Measurements from ENCODE around the gene PDLIM5. TPM values are rescaled to one million over a fixed set of nuclear protein-coding genes. Genes with fewer than 3 reads are reported as not detected.

The PDLIM5 gene
- total RNA-seq, 1 donor from 2014 or later, result 60.7 TPM

- H3K27me3 Mint-ChIP-seq (ENCODE audit: low read depth), result no peaks in the 10 kb centered on the region
- no peak overlapping the region for H3K4me3 Mint-ChIP-seq
- H3K4me1 Mint-ChIP-seq, result peaks cover 53% of the 10 kb centered on the region
- no peak for DNase-seq (ENCODE audit: low spot score in 2 of 2, unreplicated experiment in 2 of 2)
- TF ChIP-seq CTCF (IDR thresholded peaks at IDR 0.05; ENCODE audit: unreplicated experiment), result no peak
- H3K9me3 Mint-ChIP-seq, result no peaks in the 10 kb centered on the region
- no peaks in the 10 kb centered on the region for H3K36me3 Mint-ChIP-seq
- peak overlapping the region; percentile 18 for H3K27ac Mint-ChIP-seq
Observed at GRCh38 chr4:94536649-94537469, 85.1 kb downstream of the PDLIM5 start.

GRCh38 chr4:94537921-94538628, 86.3 kb downstream of the PDLIM5 start:
- H3K4me3 Mint-ChIP-seq, result no peak overlapping the region
- DNase-seq (ENCODE audit: low spot score in 2 of 2, unreplicated experiment in 2 of 2), result no peak
- H3K27me3 Mint-ChIP-seq (ENCODE audit: low read depth), result no peaks in the 10 kb centered on the region
- no peaks in the 10 kb centered on the region for H3K36me3 Mint-ChIP-seq
- no peak for TF ChIP-seq CTCF (IDR thresholded peaks at IDR 0.05; ENCODE audit: unreplicated experiment)
- peaks cover 52% of the 10 kb centered on the region for H3K4me1 Mint-ChIP-seq
- no peak overlapping the region for H3K27ac Mint-ChIP-seq
- H3K9me3 Mint-ChIP-seq, result no peaks in the 10 kb centered on the region

- peaks cover 44% of the 10 kb centered on the region for H3K4me1 Mint-ChIP-seq
- H3K9me3 Mint-ChIP-seq, result peaks cover 9% of the 10 kb centered on the region
- DNase-seq (ENCODE audit: low spot score in 2 of 2, unreplicated experiment in 2 of 2), result no peak
- no peak overlapping the region for H3K4me3 Mint-ChIP-seq
- H3K27me3 Mint-ChIP-seq (ENCODE audit: low read depth), result no peaks in the 10 kb centered on the region
- H3K36me3 Mint-ChIP-seq, result peaks cover 6% of the 10 kb centered on the region
- H3K27ac Mint-ChIP-seq, result peak overlapping the region; percentile 32
- TF ChIP-seq CTCF (IDR thresholded peaks at IDR 0.05; ENCODE audit: unreplicated experiment), result no peak
Observed at GRCh38 chr4:94540476-94540875, 88.7 kb downstream of the PDLIM5 start.

- peaks cover 34% of the 10 kb centered on the region for H3K4me1 Mint-ChIP-seq
Observed at GRCh38 chr4:94544811-94545210, 93.1 kb downstream of the PDLIM5 start.

GRCh38 chr4:94545296-94545695, 93.6 kb downstream of the PDLIM5 start:
- peaks cover 18% of the 10 kb centered on the region for H3K9me3 Mint-ChIP-seq
- H3K36me3 Mint-ChIP-seq, result peaks cover 9% of the 10 kb centered on the region
- TF ChIP-seq CTCF (IDR thresholded peaks at IDR 0.05; ENCODE audit: unreplicated experiment), result no peak
- H3K4me3 Mint-ChIP-seq, result no peak overlapping the region
- no peaks in the 10 kb centered on the region for H3K27me3 Mint-ChIP-seq (ENCODE audit: low read depth)
- H3K4me1 Mint-ChIP-seq, result peaks cover 33% of the 10 kb centered on the region
- DNase-seq (ENCODE audit: low spot score in 2 of 2, unreplicated experiment in 2 of 2), result no peak
- peak overlapping the region; percentile 28 for H3K27ac Mint-ChIP-seq

More at GRCh38 chr4:94544811-94545210, 93.1 kb downstream of the PDLIM5 start:
- no peak for TF ChIP-seq CTCF (IDR thresholded peaks at IDR 0.05; ENCODE audit: unreplicated experiment)
- Mint-ChIP-seq H3K36me3 (peaks cover 9% of the 10 kb centered on the region), H3K4me3 (no peak overlapping the region), H3K27me3 (ENCODE audit: low read depth) (no peaks in the 10 kb centered on the region), H3K9me3 (peaks cover 18% of the 10 kb centered on the region), H3K27ac (no peak overlapping the region)
- no peak for DNase-seq (ENCODE audit: low spot score in 2 of 2, unreplicated experiment in 2 of 2)

All from mesothelial cell of epicardium (in vitro differentiated cells).